Endodermal cell (in vitro differentiated cells): ENCODE results near the gene SUPT3H. TPM values are rescaled to one million over a fixed set of nuclear protein-coding genes. Genes with fewer than 3 reads are reported as not detected.
"Not testable (repeated sequence)": the region's sequence is repeated elsewhere in the genome, so short reads cannot be mapped to it uniquely, and the experiment has no call there.

Experiments
- DNase-seq: peaks from one replicate; pipeline ENCODE4 v3.0.0-alpha.2; 2017
- H3K27ac ChIP-seq: 2 replicates; pipeline ENCODE4 v1.5.1; 2013; ENCODE audit warnings: mild to moderate bottlenecking, low read depth, low read length, moderate library complexity
- H3K27me3 ChIP-seq: 2 replicates; pipeline ENCODE4 v1.6.1; 2013; ENCODE audit warnings: mild to moderate bottlenecking, low read length, moderate library complexity; ENCODE audit not compliant: insufficient read depth, control insufficient read depth, poor library complexity, severe bottlenecking
- H3K36me3 ChIP-seq: 2 replicates; pipeline ENCODE4 v1.7.0; 2013; ENCODE audit warnings: mild to moderate bottlenecking, low read length, moderate library complexity; ENCODE audit not compliant: control insufficient read depth, insufficient read depth
- H3K4me1 ChIP-seq: one replicate; pipeline ENCODE4 v1.7.0; 2013; ENCODE audit warnings: low read length; ENCODE audit not compliant: control insufficient read depth, insufficient read depth
- H3K4me3 ChIP-seq: 2 replicates; pipeline ENCODE4 v1.5.1; 2013; ENCODE audit warnings: mild to moderate bottlenecking, low read length, moderate library complexity
- H3K9ac ChIP-seq: 2 replicates; pipeline ENCODE4 v1.6.1; 2013; ENCODE audit warnings: mild to moderate bottlenecking, low read length, moderate library complexity; ENCODE audit not compliant: poor library complexity, severe bottlenecking; ENCODE audit errors: extremely low read depth
- H3K9me3 ChIP-seq: 2 replicates; pipeline ENCODE4 v1.6.1; 2013; ENCODE audit warnings: mild to moderate bottlenecking, low read length, moderate library complexity; ENCODE audit not compliant: control insufficient read depth
- H3K27ac Mint-ChIP-seq: 2 replicates; pipeline ENCODE4 v1.8.0; 2020; ENCODE audit warnings: mixed read lengths
- H3K27me3 Mint-ChIP-seq: 2 replicates; pipeline ENCODE4 v1.8.0; 2021; ENCODE audit warnings: mild to moderate bottlenecking, mixed read lengths; ENCODE audit not compliant: insufficient read depth
- H3K36me3 Mint-ChIP-seq: 2 replicates; pipeline ENCODE4 v1.8.0; 2020; ENCODE audit warnings: low read depth, mixed read lengths
- H3K4me1 Mint-ChIP-seq: 2 replicates; pipeline ENCODE4 v1.8.0; 2020; ENCODE audit warnings: mixed read lengths
- H3K4me3 Mint-ChIP-seq: 2 replicates; pipeline ENCODE4 v1.8.0; 2020; ENCODE audit warnings: mild to moderate bottlenecking, moderate library complexity, mixed read lengths
- H3K9me3 Mint-ChIP-seq: 2 replicates; pipeline ENCODE4 v1.8.0; 2020; ENCODE audit warnings: mild to moderate bottlenecking, mixed read lengths
- WGBS, 2 experiments: methylation state at CpG; one replicate each; pipeline versions ENCODE4 v1.1.5 to v1.1.7; 2013; ENCODE audit warnings: missing lambda C conversion rate in 2 of 2, mixed read lengths in 1 of 2; ENCODE audit not compliant: insufficient coverage in 1 of 2, insufficient read length in 1 of 2; 5-methylcytosine and 5-hydroxymethylcytosine counted together
- total RNA-seq, 2 donors: library from RNA; stranded (reverse); fragmentation: NEBNext Ultra II Directional in 1 of 2; extraction: Animal tissue kit (Norgen Biotek cat#: 25700) in 1 of 2; gene quantifications; 2 replicates in 1 of 2; 3 replicates in 1 of 2; pipeline ENCODE4 v1.2.1, GENCODE V29; 2021
- TF ChIP-seq, protein P1 (sequence below): fragments of 200-600 bp; sonication (generic); conservative IDR thresholded peaks from 2 replicates; pipeline ENCODE4 v1.5.0; 2021; ENCODE audit warnings: antibody characterized with exemption, mild to moderate bottlenecking

Gene SUPT3H
- total RNA-seq, 2 donors from 2014 or later, result 32.4 to 34.7 TPM

DNA sequence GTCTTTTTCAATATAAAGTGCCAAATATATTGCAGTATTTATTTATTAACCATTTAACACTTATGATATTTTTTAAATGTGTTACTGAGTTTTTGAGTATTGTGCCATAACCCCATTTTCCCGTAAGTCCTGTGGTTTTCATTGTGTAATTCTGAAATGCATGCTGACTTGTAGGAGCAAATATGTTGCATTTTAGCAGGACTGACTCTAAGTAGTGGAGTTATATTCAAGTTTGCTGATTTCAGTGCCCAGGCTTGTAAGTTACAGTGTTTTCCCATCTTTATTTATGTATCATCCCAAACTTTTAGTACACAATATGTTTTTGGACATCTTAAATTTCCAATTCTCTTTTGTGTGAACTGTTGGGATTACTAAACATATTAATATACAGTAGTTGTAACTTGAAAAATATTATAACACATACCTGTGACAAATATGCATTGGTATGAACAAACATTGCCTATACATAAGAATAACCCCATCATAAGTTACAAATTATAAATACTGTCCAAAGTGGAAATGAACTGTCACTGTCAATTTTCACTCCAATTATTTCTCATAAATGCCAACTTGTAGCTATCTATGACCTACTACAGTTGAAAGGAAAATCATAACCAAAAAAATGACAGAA, 228.9 kb downstream of the SUPT3H start:
- Mint-ChIP-seq H3K27ac (no peak overlapping the region), H3K27me3 (no peaks in the 10 kb centered on the region), H3K4me1 (no peaks in the 10 kb centered on the region), H3K36me3 (peaks cover 10% of the 10 kb centered on the region), H3K4me3 (no peak overlapping the region), H3K9me3 (peaks cover 22% of the 10 kb centered on the region)
- DNase-seq, result no peak
- TF ChIP-seq, protein P1, sequence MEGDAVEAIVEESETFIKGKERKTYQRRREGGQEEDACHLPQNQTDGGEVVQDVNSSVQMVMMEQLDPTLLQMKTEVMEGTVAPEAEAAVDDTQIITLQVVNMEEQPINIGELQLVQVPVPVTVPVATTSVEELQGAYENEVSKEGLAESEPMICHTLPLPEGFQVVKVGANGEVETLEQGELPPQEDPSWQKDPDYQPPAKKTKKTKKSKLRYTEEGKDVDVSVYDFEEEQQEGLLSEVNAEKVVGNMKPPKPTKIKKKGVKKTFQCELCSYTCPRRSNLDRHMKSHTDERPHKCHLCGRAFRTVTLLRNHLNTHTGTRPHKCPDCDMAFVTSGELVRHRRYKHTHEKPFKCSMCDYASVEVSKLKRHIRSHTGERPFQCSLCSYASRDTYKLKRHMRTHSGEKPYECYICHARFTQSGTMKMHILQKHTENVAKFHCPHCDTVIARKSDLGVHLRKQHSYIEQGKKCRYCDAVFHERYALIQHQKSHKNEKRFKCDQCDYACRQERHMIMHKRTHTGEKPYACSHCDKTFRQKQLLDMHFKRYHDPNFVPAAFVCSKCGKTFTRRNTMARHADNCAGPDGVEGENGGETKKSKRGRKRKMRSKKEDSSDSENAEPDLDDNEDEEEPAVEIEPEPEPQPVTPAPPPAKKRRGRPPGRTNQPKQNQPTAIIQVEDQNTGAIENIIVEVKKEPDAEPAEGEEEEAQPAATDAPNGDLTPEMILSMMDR, result no peak
- WGBS, 2 experiments, result 97% methylated on average over 1 of the region's 1 CpG; no CpG with 5 or more reads in 1 of the 2 experiments
- Histone ChIP-seq H3K36me3 (no peaks in the 10 kb centered on the region), H3K4me1 (no peaks in the 10 kb centered on the region), H3K27me3 (no peaks in the 10 kb centered on the region), H3K9me3 (peaks cover 33% of the 10 kb centered on the region), H3K27ac (no peak overlapping the region), H3K4me3 (no peak overlapping the region), H3K9ac (no peak overlapping the region)

DNA sequence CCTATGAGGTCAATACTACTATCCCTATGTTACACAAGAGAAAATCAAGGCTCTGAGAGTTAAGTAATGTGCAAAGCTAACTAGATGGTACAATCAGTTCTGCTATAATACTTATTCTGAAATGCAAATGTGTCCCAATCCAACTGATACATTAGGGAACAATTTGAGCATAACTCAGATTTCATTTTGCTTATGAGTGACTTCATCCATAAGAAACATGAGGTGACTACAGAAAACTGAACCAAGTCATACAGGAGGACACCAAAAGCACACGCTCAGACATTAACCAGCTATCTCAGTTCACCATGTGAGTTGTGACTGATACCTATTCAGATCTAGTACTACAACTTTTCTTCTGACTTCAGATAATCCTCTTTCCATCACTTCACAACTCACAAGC, 229.5 kb downstream of the SUPT3H start:
- H3K4me3 ChIP-seq, result no peak overlapping the region
- peaks cover 27% of the 10 kb centered on the region for H3K9me3 Mint-ChIP-seq
- H3K4me3 Mint-ChIP-seq, result no peak overlapping the region
- 86 to 91% methylated on average over 1 of the region's 1 CpG for WGBS, 2 experiments
- peaks cover 11% of the 10 kb centered on the region for H3K36me3 Mint-ChIP-seq
- TF ChIP-seq, protein P1, result no peak
- H3K27ac ChIP-seq, result no peak overlapping the region
- DNase-seq, result no peak
- H3K27me3 Mint-ChIP-seq, result no peaks in the 10 kb centered on the region
- no peaks in the 10 kb centered on the region for H3K27me3 ChIP-seq
- no peaks in the 10 kb centered on the region for H3K4me1 Mint-ChIP-seq
- H3K27ac Mint-ChIP-seq, result no peak overlapping the region
- H3K9ac ChIP-seq, result no peak overlapping the region
- no peaks in the 10 kb centered on the region for H3K36me3 ChIP-seq
- no peaks in the 10 kb centered on the region for H3K4me1 ChIP-seq
- peaks cover 33% of the 10 kb centered on the region for H3K9me3 ChIP-seq

DNA sequence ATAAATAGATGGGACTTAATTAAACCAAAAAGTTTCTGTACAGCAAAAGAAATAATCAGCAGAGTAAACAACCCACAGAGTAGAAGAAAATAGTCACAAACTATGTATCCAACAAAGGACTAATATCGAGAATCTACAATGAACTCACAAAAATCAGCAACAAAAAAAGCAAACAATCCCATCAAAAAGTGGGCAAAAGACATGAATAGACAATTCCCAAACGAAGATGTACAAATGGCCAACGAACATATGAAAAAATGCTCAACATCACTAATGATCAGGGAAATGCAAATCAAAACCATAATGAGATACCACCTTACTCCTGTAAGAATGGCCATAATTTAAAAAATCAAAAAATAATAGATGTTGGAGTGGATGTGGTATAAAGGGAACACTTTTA, 232.1 kb downstream of the SUPT3H start:
- not testable (repeated sequence) for H3K27ac Mint-ChIP-seq, DNase-seq, H3K36me3 ChIP-seq, H3K4me3 ChIP-seq, H3K4me1 ChIP-seq, H3K27ac ChIP-seq, H3K27me3 Mint-ChIP-seq, H3K4me1 Mint-ChIP-seq, H3K4me3 Mint-ChIP-seq, H3K27me3 ChIP-seq, H3K9ac ChIP-seq
- WGBS, 2 experiments, result 83 to 91% methylated on average over 1 to 3 of the region's 3 CpGs
- peaks cover 17% of the 10 kb centered on the region for H3K36me3 Mint-ChIP-seq
- H3K9me3 Mint-ChIP-seq, result peaks cover 46% of the 10 kb centered on the region
- peaks cover 50% of the 10 kb centered on the region for H3K9me3 ChIP-seq

DNA sequence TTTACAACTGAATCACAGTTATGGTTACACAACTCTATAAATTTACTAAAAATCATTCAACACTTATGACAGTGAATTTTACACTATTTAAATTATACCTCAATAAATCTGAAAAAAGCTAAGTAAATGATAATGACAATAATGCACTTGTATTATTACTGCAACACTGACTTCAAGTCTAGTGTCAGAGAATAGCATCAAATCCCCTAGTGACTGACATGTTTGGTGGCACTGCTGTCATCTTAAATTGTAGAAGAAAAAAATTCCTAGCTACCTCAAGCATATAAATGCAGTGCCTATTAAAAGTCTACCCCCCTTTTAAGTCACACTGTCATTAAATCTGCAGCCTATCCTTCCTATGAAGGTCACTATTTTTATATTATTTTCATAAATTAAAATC, 239.0 kb downstream of the SUPT3H start:
- Mint-ChIP-seq H3K4me3 (no peak overlapping the region), H3K27me3 (no peaks in the 10 kb centered on the region), H3K27ac (no peak overlapping the region), H3K36me3 (peaks cover 16% of the 10 kb centered on the region), H3K9me3 (peaks cover 43% of the 10 kb centered on the region), H3K4me1 (peaks cover 43% of the 10 kb centered on the region)
- DNase-seq, result no peak
- Histone ChIP-seq H3K27ac (no peak overlapping the region), H3K36me3 (no peaks in the 10 kb centered on the region), H3K9me3 (peaks cover 59% of the 10 kb centered on the region), H3K9ac (no peak overlapping the region), H3K4me1 (no peaks in the 10 kb centered on the region), H3K4me3 (no peak overlapping the region), H3K27me3 (no peaks in the 10 kb centered on the region)
- TF ChIP-seq, protein P1, result no peak
